ENCODE data around the gene CPSF6. TPM values are rescaled to one million over a fixed set of nuclear protein-coding genes. Genes with fewer than 3 reads are reported as not detected.

The CPSF6 gene
- total RNA-seq, 1 experiment from 2014 or later = 77.9 TPM

DNA sequence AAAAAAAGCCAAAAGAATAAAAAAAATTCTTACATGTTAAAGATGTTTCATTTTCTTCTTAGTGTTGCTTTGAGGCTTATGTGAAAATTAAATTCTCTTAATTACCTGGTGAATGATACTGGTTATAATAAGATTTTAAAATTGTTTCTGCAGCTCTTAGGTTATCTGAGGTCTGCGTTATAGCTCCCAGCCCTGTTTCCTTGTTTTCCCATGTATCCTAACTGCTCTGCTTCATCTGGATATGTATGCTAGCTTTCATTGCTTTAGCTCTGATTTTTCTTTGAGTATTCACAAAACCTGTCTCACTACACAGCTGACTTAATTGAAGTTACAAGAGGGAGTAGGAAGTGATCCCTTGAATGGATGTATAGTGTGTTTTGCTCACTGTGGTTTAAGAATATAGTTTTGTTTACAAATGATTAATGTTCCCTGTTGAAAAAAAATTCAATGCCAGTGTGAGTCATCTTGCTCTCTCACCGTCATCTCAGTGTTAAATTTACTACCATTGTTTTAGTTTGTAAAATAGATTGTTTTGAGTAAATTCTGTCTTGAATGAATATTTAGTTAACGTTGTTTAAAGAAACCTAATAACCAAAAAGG is 26.8 kb downstream of the CPSF6 start:
- no peaks in the 10 kb centered on the region for H3K9me3 ChIP-seq (ENCODE audit: insufficient read depth, low read depth)
- H3K27ac ChIP-seq = 0 out of 2 replicates have a peak overlapping the region, but pooled peaks have one; percentile 13
- no peak overlapping the region for H3K4me3 ChIP-seq
- no peaks in the 10 kb centered on the region; the same call in 1 of the 2 replicates for H3K79me2 ChIP-seq (ENCODE audit: low read depth)
- no peak overlapping the region for H2AFZ ChIP-seq
- TF ChIP-seq, protein P1, sequence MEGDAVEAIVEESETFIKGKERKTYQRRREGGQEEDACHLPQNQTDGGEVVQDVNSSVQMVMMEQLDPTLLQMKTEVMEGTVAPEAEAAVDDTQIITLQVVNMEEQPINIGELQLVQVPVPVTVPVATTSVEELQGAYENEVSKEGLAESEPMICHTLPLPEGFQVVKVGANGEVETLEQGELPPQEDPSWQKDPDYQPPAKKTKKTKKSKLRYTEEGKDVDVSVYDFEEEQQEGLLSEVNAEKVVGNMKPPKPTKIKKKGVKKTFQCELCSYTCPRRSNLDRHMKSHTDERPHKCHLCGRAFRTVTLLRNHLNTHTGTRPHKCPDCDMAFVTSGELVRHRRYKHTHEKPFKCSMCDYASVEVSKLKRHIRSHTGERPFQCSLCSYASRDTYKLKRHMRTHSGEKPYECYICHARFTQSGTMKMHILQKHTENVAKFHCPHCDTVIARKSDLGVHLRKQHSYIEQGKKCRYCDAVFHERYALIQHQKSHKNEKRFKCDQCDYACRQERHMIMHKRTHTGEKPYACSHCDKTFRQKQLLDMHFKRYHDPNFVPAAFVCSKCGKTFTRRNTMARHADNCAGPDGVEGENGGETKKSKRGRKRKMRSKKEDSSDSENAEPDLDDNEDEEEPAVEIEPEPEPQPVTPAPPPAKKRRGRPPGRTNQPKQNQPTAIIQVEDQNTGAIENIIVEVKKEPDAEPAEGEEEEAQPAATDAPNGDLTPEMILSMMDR (conservative IDR thresholded peaks at IDR 0.05) = no peak
- no peak for TF ChIP-seq EZH2 (IDR thresholded peaks at IDR 0.05; ENCODE audit: low read depth)
- BruUV-seq (replicated peaks) = no TSS peak
- ChIA-PET CTCF (no interaction called here), POLR2A (ENCODE audit: unreplicated experiment) (no interaction called here)
- peaks cover 16% of the 10 kb centered on the region for H3K4me1 ChIP-seq (replicated peaks; ENCODE audit: insufficient read depth)
- no peaks in the 10 kb centered on the region for H3K27me3 ChIP-seq (ENCODE audit: insufficient read depth, low read depth)
- peaks cover 31% of the 10 kb centered on the region for H3F3A ChIP-seq (ENCODE audit: insufficient read depth, low read depth)
- H4K20me1 ChIP-seq (ENCODE audit: insufficient read depth) = peaks cover 18% of the 10 kb centered on the region; the same call in 1 of the 2 replicates
- H3K9me2 ChIP-seq (ENCODE audit: insufficient read depth) = no peaks in the 10 kb centered on the region; the same call in 1 of the 2 replicates
- H3K36me3 ChIP-seq (ENCODE audit: low read depth) = peaks cover 39% of the 10 kb centered on the region
- intact Hi-C loops (cut with micrococcal nuclease; ENCODE audit: unreplicated experiment) = loop anchor here (10.0 kb wide), 1 partner anchor 431 kb away; no protein-coding TSS in a partner anchor
- no peak overlapping the region for H3K4me2 ChIP-seq
- DNase-seq = peak in 1 of 2 experiments; percentile 52

DNA sequence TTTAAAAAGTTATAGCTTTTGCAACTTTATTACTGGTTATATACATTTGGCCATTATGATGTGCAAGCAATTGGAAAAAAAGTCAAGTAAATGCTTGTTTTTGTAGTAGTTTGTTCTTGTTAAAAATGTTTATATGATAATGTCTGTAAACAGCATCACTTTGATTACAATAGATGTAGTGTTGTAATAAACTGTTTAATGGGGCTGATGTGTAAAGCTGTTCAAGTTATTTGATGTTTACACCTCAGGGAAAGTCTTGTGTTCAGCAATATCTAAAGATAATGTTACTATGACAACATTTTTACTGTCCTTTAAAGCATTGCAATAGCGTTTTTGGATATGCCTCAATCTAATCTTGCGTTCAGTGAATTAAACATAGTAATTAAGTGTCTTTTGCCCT is 30.4 kb downstream of the CPSF6 start:
- no peak overlapping the region for H3K4me2 ChIP-seq
- DNase-seq = no peak
- H3K4me3 ChIP-seq = no peak overlapping the region
- ChIA-PET POLR2A (ENCODE audit: unreplicated experiment) (no interaction called here), CTCF (interaction anchor here (0.6 kb wide), 1 partner anchor 166 kb away, joined by 9 read pairs; no protein-coding TSS in a partner anchor)
- H2AFZ ChIP-seq = no peak overlapping the region
- H3K27me3 ChIP-seq (ENCODE audit: insufficient read depth, low read depth) = no peaks in the 10 kb centered on the region
- H3K9me2 ChIP-seq (ENCODE audit: insufficient read depth) = peaks cover 4% of the 10 kb centered on the region; the same call in 1 of the 2 replicates
- H3K9me3 ChIP-seq (ENCODE audit: insufficient read depth, low read depth) = no peaks in the 10 kb centered on the region
- BruUV-seq (replicated peaks) = no TSS peak
- intact Hi-C loops (cut with micrococcal nuclease; ENCODE audit: unreplicated experiment) = loop anchor here (10.0 kb wide), 1 partner anchor 435 kb away; no protein-coding TSS in a partner anchor
- peaks cover 31% of the 10 kb centered on the region for H3F3A ChIP-seq (ENCODE audit: insufficient read depth, low read depth)
- H3K4me1 ChIP-seq (replicated peaks; ENCODE audit: insufficient read depth) = peaks cover 16% of the 10 kb centered on the region
- no peak overlapping the region for H3K27ac ChIP-seq
- H3K79me2 ChIP-seq (ENCODE audit: low read depth) = no peaks in the 10 kb centered on the region; the same call in 1 of the 2 replicates
- H3K36me3 ChIP-seq (ENCODE audit: low read depth) = peaks cover 20% of the 10 kb centered on the region
- peaks cover 18% of the 10 kb centered on the region; the same call in 1 of the 2 replicates for H4K20me1 ChIP-seq (ENCODE audit: insufficient read depth)
- TF ChIP-seq, protein P1 (conservative IDR thresholded peaks at IDR 0.05) = no peak
- TF ChIP-seq EZH2 (IDR thresholded peaks at IDR 0.05; ENCODE audit: low read depth) = no peak

DNA sequence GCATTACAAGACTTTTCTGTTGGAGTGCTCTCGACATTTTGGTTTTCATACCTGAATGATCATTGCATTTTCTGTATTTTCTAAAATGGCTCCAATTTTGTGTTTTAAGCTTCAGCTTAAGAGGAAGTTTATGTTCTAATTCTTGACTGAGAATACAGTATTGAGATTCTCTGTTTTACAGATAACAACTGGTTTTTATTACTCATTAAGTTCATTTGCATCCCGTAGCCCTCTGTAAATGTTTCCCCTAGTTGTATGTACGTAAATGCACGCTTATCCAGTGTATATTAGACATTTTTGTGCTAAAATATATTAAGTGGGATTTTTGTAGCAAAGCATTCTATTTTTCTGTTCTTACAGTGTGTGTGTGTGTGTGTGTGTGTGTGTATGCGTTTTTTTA is 33.1 kb downstream of the CPSF6 start:
- Histone ChIP-seq H3K4me3 (no peak overlapping the region), H3K79me2 (ENCODE audit: low read depth) (no peaks in the 10 kb centered on the region), H3K9me3 (ENCODE audit: insufficient read depth, low read depth) (no peaks in the 10 kb centered on the region), H3K4me1 (replicated peaks; ENCODE audit: insufficient read depth) (no peaks in the 10 kb centered on the region), H3K4me2 (no peak overlapping the region), H3F3A (ENCODE audit: insufficient read depth, low read depth) (peaks cover 11% of the 10 kb centered on the region), H3K27me3 (ENCODE audit: insufficient read depth, low read depth) (no peaks in the 10 kb centered on the region), H3K36me3 (ENCODE audit: low read depth) (peaks cover 6% of the 10 kb centered on the region; the same call in 1 of the 2 replicates), H4K20me1 (ENCODE audit: insufficient read depth) (peaks cover under 1% of the 10 kb centered on the region; the same call in 1 of the 2 replicates), H2AFZ (no peak overlapping the region), H3K27ac (no peak overlapping the region), H3K9me2 (ENCODE audit: insufficient read depth) (0 out of 2 replicates have a peak, but pooled peaks cover 4% of the 10 kb centered on the region)
- BruUV-seq (replicated peaks) = no TSS peak
- DNase-seq = no peak
- no peak for TF ChIP-seq EZH2 (IDR thresholded peaks at IDR 0.05; ENCODE audit: low read depth)
- TF ChIP-seq, protein P1 (conservative IDR thresholded peaks at IDR 0.05) = no peak
- CTCF ChIA-PET = no interaction called here
- intact Hi-C loops (cut with micrococcal nuclease; ENCODE audit: unreplicated experiment) = no loop called here
- POLR2A ChIA-PET (ENCODE audit: unreplicated experiment) = no interaction called here
